Left hindlimb (tissue), 1 donor: ENCODE results near the gene UNC119.

Experiments used
- DNase-seq: peaks from one replicate; pipeline ENCODE4 v3.0.0-alpha.2; 2018

The UNC119 gene

GRCh38 chr17:28519236-28519635 is 33.2 kb downstream of the UNC119 start:
- no peak for DNase-seq

GRCh38 chr17:28518578-28518977 is 33.8 kb downstream of the UNC119 start:
- DNase-seq: no peak

GRCh38 chr17:28518132-28518531 is 34.3 kb downstream of the UNC119 start:
- DNase-seq: no peak

- no peak for DNase-seq
Measured at GRCh38 chr17:28515518-28515917, 36.9 kb downstream of the UNC119 start.

- no peak for DNase-seq
Measured at GRCh38 chr17:28514561-28515002, 37.8 kb downstream of the UNC119 start.

- DNase-seq: no peak
Measured at GRCh38 chr17:28513476-28513875, 38.9 kb downstream of the UNC119 start.

- no peak for DNase-seq
Measured at GRCh38 chr17:28511858-28512461, 40.5 kb downstream of the UNC119 start.

GRCh38 chr17:28509789-28510188 is 42.6 kb downstream of the UNC119 start:
- DNase-seq: no peak

- no peak for DNase-seq
Measured at GRCh38 chr17:28508211-28508724, 44.2 kb downstream of the UNC119 start.

GRCh38 chr17:28507567-28508203 is 44.7 kb downstream of the UNC119 start:
- no peak for DNase-seq

GRCh38 chr17:28506763-28507487 is 45.5 kb downstream of the UNC119 start:
- DNase-seq: no peak

- no peak for DNase-seq
Measured at GRCh38 chr17:28505986-28506665, 46.3 kb downstream of the UNC119 start, which contains the start of gene FOXN1. Gene FOXN1 (plus strand): TSS chr17:28506348. CDS start chr17:28523970, 17,622 bp downstream.

- DNase-seq: no peak
Measured at GRCh38 chr17:28503420-28503819, 49.0 kb downstream of the UNC119 start.

GRCh38 chr17:28501421-28502284 is 50.8 kb downstream of the UNC119 start:
- DNase-seq: no peak

- no peak for DNase-seq
Measured at GRCh38 chr17:28500712-28501379, 51.6 kb downstream of the UNC119 start.

GRCh38 chr17:28499684-28500357 is 52.6 kb downstream of the UNC119 start:
- DNase-seq: no peak

- DNase-seq: no peak
Measured at GRCh38 chr17:28499364-28499664, 53.1 kb downstream of the UNC119 start.

GRCh38 chr17:28498652-28499363 is 53.6 kb downstream of the UNC119 start:
- no peak for DNase-seq

GRCh38 chr17:28497931-28498330 is 54.5 kb downstream of the UNC119 start:
- DNase-seq: no peak
